Heart right ventricle (tissue), 16 donors: ENCODE measurements around the gene VAT1L. TPM values are rescaled to one million over a fixed set of nuclear protein-coding genes. Genes with fewer than 3 reads are reported as not detected.

ENCODE experiments used
- ATAC-seq, 8 donors: fragments of 200-7000 bp; cut with Tn5 transposase; one replicate each; pipeline ENCODE4 v1.9.1; 2020; ENCODE audit warnings: mild to moderate bottlenecking in 8 of 8, moderate library complexity in 8 of 8, moderate number of reproducible peaks in 1 of 8
- DNase-seq, 2 donors: peaks; one replicate each; pipeline ENCODE4 v3.0.0-alpha.2; 2020
- H3K27ac ChIP-seq, 10 donors: fragments of 200-600 bp; sonication (generic) in 2 of 10; one replicate each; pipeline versions ENCODE4 v1.5.0 to v1.8.0; 2020 to 2022; ENCODE audit warnings: mild to moderate bottlenecking in 3 of 10
- H3K27me3 ChIP-seq, 7 donors: fragments of 200-600 bp; one replicate each; pipeline ENCODE4 v1.8.0; 2021 to 2022; ENCODE audit warnings: mild to moderate bottlenecking in 2 of 7
- H3K36me3 ChIP-seq, 9 donors: fragments of 200-600 bp; sonication (generic) in 1 of 9; one replicate each; pipeline versions ENCODE4 v1.5.0 to v1.8.0; 2020 to 2022; ENCODE audit warnings: mild to moderate bottlenecking in 2 of 9
- H3K4me1 ChIP-seq, 9 donors: fragments of 200-600 bp; sonication (generic) in 1 of 9; one replicate each; pipeline versions ENCODE4 v1.5.0 to v1.8.0; 2020 to 2022; ENCODE audit warnings: mild to moderate bottlenecking in 4 of 9
- H3K4me3 ChIP-seq, 10 donors: fragments of 200-600 bp; sonication (generic) in 2 of 10; one replicate each; pipeline versions ENCODE4 v1.5.0 to v1.8.0; 2020 to 2022; ENCODE audit warnings: mild to moderate bottlenecking in 7 of 10, moderate library complexity in 2 of 10
- H3K9me3 ChIP-seq, 11 donors: fragments of 200-600 bp in 10 of 11; sonication (generic) in 2 of 11; one replicate each; pipeline versions ENCODE4 v1.5.0 to v1.8.0; 2013 to 2022; ENCODE audit warnings: mild to moderate bottlenecking in 2 of 11, control low read depth in 1 of 11, moderate library complexity in 1 of 11
- CTCF ChIP-seq, 9 donors: fragments of 200-600 bp; sonication (generic) in 2 of 9; IDR thresholded peaks; one replicate each; pipeline versions ENCODE4 v1.5.0 to v1.8.0; 2021 to 2022; ENCODE audit warnings: antibody characterized with exemption in 9 of 9, mild to moderate bottlenecking in 5 of 9, moderate library complexity in 1 of 9
- WGBS, 2 donors: extraction: QIAGEN DNeasy Blood & Tissue Kit; methylation state at CpG; one replicate each; pipeline ENCODE4 v1.1.7; 2013; ENCODE audit warnings: inconsistent platforms in 1 of 2; 5-methylcytosine and 5-hydroxymethylcytosine counted together
- intact Hi-C, 10 donors: fragments of 100-400 bp; cut with DNase I; formaldehyde crosslinking; loops; one replicate each; pipeline versions ENCODE4 v1.11.1 to v1.14.2; 2022
- polyA plus RNA-seq, 2 donors: library from polyadenylated mRNA; stranded (reverse); fragments of 200-250 nt; gene quantifications; one replicate each; pipeline ENCODE4 v1.2.3, GENCODE V29; 2013
- total RNA-seq, 10 donors: library from RNA; stranded (reverse); fragmentation: NEBNext Ultra II Directional in 3 of 10; extraction: Animal tissue kit (Norgen Biotek cat#: 25700) in 3 of 10; gene quantifications; one replicate each; pipeline versions ENCODE4 v1.2.1 to v1.2.4, GENCODE V29; 2021 to 2023
- donor health status: Arrhythmogenic right ventricular cardiomyopathy.
- donor health status: ischemic (EF 13 %, LVEDD 7.1; RV severe dilation, severe dysfunction).
- donor health status: healthy with polysubstance abuse.
- donor health status: DM: no; HTN: yes; CAD: no.
- donor health status: DM: no; HTN: no; CAD: no.
- donor health status: ischemic (EF 25% LVEDD 6.9; RV normal size, moderate dysfunction).
- donor health status: ischemic (EF 25% LVEDD 5.7; RV mildly dilated, moderate dysfunction).
- donor health status: healthy.
- donor health status: DM: yes; HTN: yes; CAD: no.
- donor health status: Ischemic cardiomyopathy.
- donor health status: ischemic (EF 35%, LVEDD 5.7; RV mildly dilated, moderate dysfunction).
- donor health status: nonischemic (EF 11% LVEDD 7.7; RV severe dilation, severe dysfunction).
- donor health status: DM: yes; HTN: yes; CAD: no.
- donor health status: PGD.
- donor health status: ischemic (EF 29% LVEDD 5.4; RV normal size, mild dysfunction).
- donor health status: nonischemic (EF 23%, LVEDD 6.1; RV moderate dilation, normal function).

Gene VAT1L
- total and polyA plus RNA-seq, 12 donors = 0.19 to 61.0 (median 24.0) TPM

GRCh38 chr16:78025631-78026030 is 237.3 kb downstream of the VAT1L start:
- DNase-seq (no peak), ATAC-seq (no peak)
- Histone ChIP-seq H3K27ac (no peak overlapping the region), H3K4me3 (no peak overlapping the region), H3K36me3 (no peaks in the 10 kb centered on the region), H3K27me3 (peaks cover 0 to 19% (median 5%) of the 10 kb centered on the region in 7 donors), H3K9me3 (no peaks in the 10 kb centered on the region), H3K4me1 (no peaks in the 10 kb centered on the region)
- 93% methylated on average over 1 of the region's 1 CpG for WGBS, 2 donors
- no peak for TF ChIP-seq CTCF (IDR thresholded peaks at IDR 0.05)
- intact Hi-C loops = no loop called here

GRCh38 chr16:78028018-78028417 is 239.7 kb downstream of the VAT1L start:
- no peaks in the 10 kb centered on the region for H3K4me1 ChIP-seq
- ATAC-seq (no peak), DNase-seq (no peak)
- intact Hi-C loops = no loop called here
- H3K9me3 ChIP-seq = no peaks in the 10 kb centered on the region
- H3K4me3 ChIP-seq = no peak overlapping the region
- TF ChIP-seq CTCF (IDR thresholded peaks at IDR 0.05) = no peak
- 45 to 51% methylated on average over 3 of the region's 3 CpGs for WGBS, 2 donors
- H3K27ac ChIP-seq = no peak overlapping the region
- H3K36me3 ChIP-seq = no peaks in the 10 kb centered on the region
- H3K27me3 ChIP-seq = peaks cover 0 to 14% (median 5%) of the 10 kb centered on the region in 7 donors

Other genes starting within 250 kb of the VAT1L start
- 10 to 100 TPM; 29.5 to 75.7 (median 55.2) TPM for gene NUDT7, start 66.0 kb upstream of the VAT1L start, total RNA-seq
- 10 to 100 TPM; 10.3 to 39.5 TPM for gene NUDT7, start 66.0 kb upstream of the VAT1L start, polyA plus RNA-seq
- gene CLEC3A, start 234.0 kb downstream of the VAT1L start, total RNA-seq = not detected
- gene CLEC3A, start 234.0 kb downstream of the VAT1L start, polyA plus RNA-seq = not detected